Activated T-cell treated with anti-CD3 and anti-CD28 coated beads, Interleukin-2, amount 50 U/mL, for 1 hour (primary cell): ENCODE data around the gene NUP88.
"Not testable (repeated sequence)": the region's sequence is repeated elsewhere in the genome, so short reads cannot be mapped to it uniquely, and the experiment has no call there.

Experiments used
- DNase-seq: peaks from one replicate; pipeline ENCODE4 v3.0.0-alpha.2; 2020

Gene NUP88

GRCh38 chr17:5419356-5419958, at the start of gene NUP88:
NUP88 (minus strand) TSS chr17:5419662; CDS start chr17:5419650, 12 bp downstream.
- peak; percentile 91 for DNase-seq

DNA sequence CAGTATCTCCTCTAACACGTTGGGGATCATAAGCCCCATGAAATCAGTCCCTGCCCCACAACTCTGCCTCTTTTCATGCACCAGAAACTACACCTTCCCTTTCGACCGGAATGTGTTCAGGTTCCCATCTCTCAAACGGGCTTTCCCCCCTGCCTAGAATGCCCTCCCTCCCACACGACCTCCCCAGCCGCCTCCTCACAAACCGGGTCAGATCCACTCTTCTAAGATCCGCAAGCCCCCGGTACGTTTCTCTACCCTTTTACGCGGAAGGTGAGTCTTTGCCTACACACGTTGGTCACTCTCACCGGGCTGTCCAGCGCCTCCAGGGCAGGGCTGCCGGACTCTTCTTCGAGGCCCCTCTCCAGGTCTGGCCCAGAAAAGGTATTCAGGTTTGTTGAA, 48.6 kb upstream of the NUP88 start:
- peak; percentile 29 for DNase-seq

DNA sequence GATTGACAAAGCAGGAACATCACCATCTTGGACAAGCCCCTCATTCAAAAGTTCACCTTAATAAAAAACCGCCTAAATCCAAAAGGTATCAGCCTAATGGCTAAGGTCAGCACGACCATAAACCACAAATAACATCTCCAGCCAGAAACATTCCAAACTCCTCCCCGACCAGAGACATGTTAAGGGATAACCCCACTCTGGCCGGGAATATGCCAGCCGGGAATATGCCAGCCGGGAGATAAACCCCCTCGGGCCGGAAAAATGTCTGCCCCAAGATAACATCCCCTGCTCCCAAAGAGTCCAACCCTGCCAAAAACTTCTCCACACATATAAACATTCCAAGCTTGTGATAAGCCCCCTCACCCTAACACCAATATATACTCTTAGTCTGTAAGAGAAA, 48.0 kb upstream of the NUP88 start:
- no peak for DNase-seq

GRCh38 chr17:5466295-5466694, 46.8 kb upstream of the NUP88 start:
- no peak for DNase-seq

DNA sequence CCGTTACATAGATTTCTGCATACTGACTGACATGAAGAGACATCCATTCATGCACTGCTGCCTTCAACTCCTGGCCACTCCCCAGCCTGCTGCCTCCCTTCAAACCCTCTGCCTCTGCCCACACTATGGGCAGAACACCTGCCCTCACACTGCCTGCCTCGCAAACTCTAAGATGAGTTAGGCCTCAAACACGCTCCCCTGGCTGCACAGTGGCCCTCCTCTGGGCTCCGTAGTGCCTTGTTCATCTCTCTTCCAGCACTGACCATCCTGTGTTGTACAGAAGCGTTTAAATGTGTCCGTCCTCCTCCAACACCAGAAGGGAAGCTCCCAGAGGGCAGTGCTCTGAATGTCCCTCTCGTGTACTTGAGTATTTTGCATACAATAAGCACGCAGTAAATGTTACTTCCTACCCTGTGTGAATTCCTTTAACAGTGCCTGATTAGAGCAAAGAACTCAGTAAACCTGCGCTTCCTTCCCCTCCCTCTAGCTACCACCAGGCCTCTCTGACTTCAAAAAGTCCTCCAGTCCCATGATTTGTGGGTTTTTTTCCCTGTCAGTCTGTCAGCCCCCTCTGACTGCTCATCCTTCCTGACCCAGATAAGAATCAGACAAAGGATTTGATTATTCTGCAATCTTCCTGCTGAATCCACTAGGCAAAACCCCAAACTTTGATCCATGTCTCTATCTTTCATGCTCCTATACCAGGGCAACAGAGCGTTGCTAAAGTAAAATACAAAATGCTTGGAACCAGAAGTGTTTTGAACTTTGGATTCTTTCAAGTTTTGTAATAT, 45.5 kb upstream of the NUP88 start:
- no peak for DNase-seq

- no peak for DNase-seq
These were observed 27.3 kb upstream of the NUP88 start for GRCh38 chr17:5446786-5447185.

- no peak for DNase-seq
These were observed 24.7 kb upstream of the NUP88 start for GRCh38 chr17:5444209-5444608.

DNA sequence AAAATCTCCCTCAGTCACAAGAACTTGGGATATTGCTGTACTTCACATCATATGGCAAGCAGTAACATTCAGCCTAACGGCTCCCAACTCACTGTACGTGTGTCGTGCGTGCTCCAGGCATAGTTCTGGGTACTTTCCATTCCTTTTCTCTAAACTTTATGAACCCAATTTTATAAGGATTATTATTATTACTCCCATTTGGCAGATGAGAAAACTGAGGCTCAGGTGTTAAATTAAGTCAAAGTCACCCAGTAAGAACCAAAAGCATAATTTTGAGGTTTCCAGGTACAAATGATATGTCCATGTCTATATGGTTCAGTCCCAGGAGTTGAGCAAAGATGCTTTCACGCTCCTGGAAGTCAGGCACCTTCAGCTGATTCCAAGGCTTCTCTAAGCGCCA, 24.3 kb upstream of the NUP88 start:
- DNase-seq: no peak

DNA sequence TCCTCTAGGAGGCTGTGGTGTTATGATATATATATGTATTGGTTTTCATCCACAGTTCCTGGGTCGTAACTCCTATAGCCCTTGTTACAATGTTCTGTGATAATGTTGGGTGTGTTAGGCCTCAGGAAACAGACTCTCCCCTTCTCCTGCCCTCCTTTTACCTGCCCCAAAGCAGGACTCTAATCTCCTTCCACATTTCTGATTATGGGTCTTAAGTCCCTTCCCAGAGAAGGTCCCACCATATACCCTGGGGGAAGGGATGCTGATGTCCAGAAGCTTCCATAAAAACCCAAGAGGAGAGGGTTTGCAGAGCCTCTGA, 19.9 kb upstream of the NUP88 start:
- DNase-seq: no peak

DNA sequence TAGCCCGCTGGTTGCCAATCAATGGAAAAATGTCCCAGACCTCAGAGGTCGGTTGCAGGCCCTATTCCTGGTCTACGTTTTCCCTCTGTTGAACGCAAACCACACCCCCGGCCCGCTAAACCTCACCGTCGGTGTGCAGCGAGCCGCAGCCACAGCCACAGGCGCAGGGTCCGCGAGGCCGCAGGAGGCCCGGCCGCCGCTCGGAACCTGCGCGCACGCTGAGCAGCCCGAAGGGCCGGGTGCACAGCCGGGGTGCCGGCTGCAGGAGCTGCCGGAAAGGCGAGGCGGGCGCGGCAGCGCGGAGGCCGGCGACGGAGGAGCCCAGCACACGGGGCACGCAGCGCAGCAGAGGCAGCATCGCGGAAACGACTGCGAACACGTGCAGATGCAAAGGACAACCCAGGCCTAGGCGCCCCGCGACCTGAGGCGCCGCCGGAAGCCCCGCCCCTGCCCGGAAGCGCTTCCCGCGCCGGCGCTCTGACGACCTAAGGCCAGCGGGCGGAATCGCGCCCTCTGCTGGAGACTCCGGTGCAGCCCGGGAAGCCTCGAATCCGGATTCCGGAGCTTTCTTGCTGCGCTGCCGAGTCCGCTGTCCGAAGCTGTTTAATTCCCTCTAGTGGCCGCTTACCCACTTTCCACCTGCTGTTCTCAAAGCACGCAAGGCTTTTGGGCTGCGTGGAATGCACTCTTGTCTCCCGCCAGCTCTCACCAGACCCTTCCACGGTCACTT, 19.4 kb upstream of the NUP88 start, which contains the start of gene C1QBP:
Gene C1QBP (minus strand): TSS at position 440 of the 730 bp plus-strand sequence. CDS start 82 bp downstream, at position 358.
- DNase-seq: peak; percentile 95

- no peak for DNase-seq
These were observed 18.4 kb upstream of the NUP88 start for GRCh38 chr17:5437721-5438317.

- DNase-seq: not testable (repeated sequence)
These were observed 16.4 kb upstream of the NUP88 start for GRCh38 chr17:5435781-5436315.

GRCh38 chr17:5434984-5435383, 15.5 kb upstream of the NUP88 start:
- no peak for DNase-seq

DNA sequence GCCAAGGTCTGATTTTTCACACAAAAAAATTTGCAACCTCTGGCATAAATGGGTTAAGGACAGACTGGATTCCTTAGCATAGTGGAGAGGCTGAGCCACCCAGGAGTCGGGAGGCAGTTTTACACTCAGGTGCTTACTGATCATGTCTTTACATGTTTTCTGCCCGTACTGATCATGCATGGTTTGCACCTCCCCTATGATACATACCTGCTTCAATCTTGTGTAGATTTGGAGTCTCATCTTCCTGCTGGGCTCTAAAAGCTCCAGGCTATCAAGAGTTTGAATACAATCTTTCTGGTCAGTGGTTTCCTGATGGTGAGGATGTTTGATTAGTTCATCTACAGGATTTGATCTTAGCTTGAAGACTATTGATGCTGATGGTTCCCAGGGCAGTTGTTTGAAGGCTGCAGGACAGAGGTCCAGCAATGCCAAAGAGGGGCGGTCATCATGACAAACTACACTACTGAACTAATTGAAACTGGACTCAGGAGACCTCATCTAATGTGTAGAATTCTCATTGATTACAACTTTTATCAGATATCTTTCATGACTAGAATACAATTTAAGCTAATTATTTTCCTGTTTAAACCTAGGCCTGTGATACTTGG, 12.6 kb upstream of the NUP88 start:
- no peak for DNase-seq

GRCh38 chr17:5431234-5431633, 11.8 kb upstream of the NUP88 start:
- not testable (repeated sequence) for DNase-seq

DNA sequence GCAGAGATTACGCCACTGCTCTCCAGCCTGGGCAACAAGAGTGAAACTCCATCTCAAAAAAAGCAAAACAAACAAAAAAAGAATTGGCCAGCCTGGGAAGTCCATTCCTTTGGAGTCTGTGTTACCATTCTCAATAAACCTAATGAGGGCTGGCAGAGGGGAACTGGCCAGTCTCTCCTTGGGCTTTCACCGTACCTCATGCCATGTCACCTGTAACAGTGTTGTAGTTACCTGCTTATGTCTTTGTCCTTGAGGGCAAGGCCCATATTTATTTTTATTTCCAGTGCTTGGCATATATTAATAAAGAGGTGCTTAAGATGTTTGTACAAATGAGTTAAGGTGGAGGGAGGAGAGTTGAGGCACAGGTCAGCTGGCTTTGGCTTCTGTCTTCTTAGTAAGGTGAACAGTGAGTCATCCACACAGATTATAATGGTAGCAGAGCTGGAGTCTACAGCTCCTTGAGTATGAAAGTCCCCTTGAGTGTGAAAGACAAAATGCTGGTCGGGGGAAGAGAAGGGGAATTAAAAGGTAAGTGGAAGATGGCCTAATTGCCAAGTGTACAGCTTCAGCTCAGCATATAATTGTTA, 11.0 kb upstream of the NUP88 start:
- no peak for DNase-seq

DNA sequence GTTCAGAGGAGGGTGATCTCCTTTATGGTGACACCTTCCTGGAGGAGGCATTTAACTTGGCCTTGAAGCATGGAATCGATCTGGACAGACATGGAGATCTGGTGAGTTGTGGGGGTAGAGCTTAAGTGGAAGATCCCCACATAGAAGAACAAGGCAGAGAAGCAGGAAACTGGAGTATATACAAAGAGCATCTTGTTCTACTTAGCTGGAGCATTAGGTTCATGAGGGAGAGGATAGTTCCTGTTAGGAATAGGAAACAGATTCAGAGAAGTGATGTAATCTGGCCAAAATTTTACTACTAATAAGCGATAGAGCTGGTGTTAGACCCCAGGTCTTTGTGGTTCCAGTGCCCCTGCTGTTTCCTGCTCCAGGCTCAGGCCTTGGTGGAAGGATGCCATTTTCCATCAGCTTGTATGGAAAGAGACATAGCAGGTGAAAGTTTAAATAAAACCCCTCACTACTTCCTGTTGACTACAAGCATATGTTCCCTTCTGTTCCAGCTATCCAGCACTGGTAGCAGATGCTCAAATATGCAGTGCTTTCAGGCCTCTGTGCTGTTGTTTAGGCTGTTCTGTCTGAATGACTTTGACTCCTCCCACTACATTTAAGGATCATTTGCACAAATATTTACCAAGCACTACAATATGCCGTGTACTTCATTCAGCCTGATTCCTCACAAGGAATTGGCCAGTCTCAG, 9.9 kb upstream of the NUP88 start:
- DNase-seq: no peak

DNA sequence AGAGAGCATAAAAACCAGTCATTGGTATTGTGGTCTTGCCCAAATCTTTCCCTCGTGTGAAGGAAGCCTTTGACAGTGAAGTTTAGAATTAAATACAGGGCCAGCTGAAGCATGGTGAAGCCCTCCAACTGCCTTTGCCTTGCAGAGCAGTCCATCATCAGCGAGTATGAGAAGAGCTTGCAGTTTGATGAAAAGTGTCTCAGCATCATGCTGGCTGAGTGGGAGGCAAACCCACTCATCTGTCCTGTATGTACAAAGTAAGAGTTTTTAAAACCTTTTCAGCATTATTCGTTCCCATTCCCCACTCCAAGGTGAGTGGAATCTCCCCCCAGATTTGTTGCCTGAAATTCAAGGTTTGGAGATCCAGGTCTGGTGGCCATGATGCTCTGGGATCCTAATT, 6.4 kb upstream of the NUP88 start:
- no peak for DNase-seq

DNA sequence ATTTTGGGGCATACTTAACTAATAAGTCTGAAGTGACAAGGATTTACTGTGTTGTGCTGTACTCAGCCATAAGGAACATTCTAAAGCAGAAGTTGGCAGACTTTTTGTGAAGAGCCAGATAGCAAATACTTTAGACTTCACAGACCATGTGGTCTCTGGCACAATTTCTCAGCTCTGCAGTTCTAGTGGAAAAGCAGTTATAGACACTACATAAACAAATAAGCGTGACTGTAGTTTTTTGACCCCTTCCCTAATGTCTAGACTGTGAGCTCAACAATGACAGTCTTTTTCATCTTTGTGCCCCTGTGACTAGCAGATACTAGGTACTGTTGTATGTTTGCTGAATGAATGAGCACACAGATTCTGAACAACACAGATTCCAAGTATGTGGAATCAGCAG, 5.4 kb upstream of the NUP88 start:
- no peak for DNase-seq

- no peak for DNase-seq
These were observed 3.0 kb upstream of the NUP88 start for GRCh38 chr17:5422505-5422904.

DNA sequence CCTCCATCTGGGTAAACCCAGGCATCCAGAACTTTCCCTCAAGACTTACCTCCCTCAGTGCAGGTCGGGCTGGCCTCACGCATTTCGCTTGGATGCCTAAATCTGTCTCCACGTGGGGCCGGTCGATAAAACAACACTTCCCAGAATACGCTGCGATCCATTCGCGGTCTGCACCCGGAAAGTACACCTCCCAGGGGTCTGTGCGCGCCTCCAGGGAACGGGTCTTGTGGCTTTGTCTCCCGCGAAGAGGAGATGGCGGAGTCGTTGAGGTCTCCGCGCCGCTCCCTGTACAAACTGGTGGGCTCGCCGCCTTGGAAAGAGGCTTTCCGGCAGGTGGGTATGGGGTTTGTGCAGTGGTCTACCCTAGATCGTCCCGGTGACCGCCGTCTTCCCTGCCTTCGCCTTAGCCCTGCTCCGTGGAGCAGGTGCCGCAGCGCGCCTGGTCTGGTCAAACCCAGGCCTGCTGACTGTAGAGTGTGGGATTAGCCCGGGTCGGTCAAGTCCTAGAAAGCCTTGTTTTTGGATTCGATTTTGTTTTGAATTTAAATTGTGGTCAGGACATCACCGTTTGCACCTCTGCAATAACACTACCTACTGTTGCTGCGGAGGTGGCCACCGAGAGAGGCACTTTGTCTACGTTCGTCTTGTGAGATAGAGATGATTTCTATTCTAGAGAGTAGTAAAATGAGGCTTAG, 644 bp upstream of the NUP88 start, which contains the start of gene RPAIN:
Gene RPAIN (plus strand): TSS at position 224 of the 695 bp plus-strand sequence. CDS start 29 bp downstream, at position 253.
- no peak for DNase-seq
